ENCODE measurements around the gene SOX9. TPM values are rescaled to one million over a fixed set of nuclear protein-coding genes. Genes with fewer than 3 reads are reported as not detected.

The SOX9 gene
- total and polyA plus RNA-seq, 2 of the 8 experiments (the other 6 are each of a cell fraction or from before 2014, with no cell fraction given) = 1.9 to 4.9 TPM

GRCh38 chr17:72136692-72137091 lies 15.9 kb downstream of the SOX9 start (continued):
- TF ChIP-seq FOSL1 (IDR thresholded peaks at IDR 0.05; ENCODE audit: insufficient read depth, low read depth, low read length) (no peak), POLR2A (IDR thresholded peaks at IDR 0.05; ENCODE audit: control extremely low read depth in 1 of 2, low read depth in 2 of 2, low read length in 2 of 2) (no peak), BCL11A (IDR thresholded peaks at IDR 0.05; ENCODE audit: low read depth in 2 of 2, low read length in 2 of 2) (no peak), SP4 (IDR thresholded peaks at IDR 0.05; ENCODE audit: low read length) (no peak), TAF1 (IDR thresholded peaks at IDR 0.05; ENCODE audit: low read depth, low read length) (no peak), EP300 (IDR thresholded peaks at IDR 0.05; ENCODE audit: borderline replicate concordance in 1 of 2, low read depth in 2 of 2, low read length in 2 of 2) (no peak), EZH2 (IDR thresholded peaks at IDR 0.05; ENCODE audit: low read depth, low read length, severe bottlenecking) (no peak), BRCA1 (IDR thresholded peaks at IDR 0.05; ENCODE audit: low read depth, low read length) (no peak), SUZ12 (IDR thresholded peaks at IDR 0.05; ENCODE audit: low read length) (no peak)
